Colonic mucosa (tissue), 4 donors: ENCODE measurements around the gene RAB12. TPM values are rescaled to one million over a fixed set of nuclear protein-coding genes. Genes with fewer than 3 reads are reported as not detected.

Experiments used
- DNase-seq: peaks from one replicate; pipeline ENCODE4 v3.0.0-alpha.2; 2020
- H3K27ac ChIP-seq: fragments of 200-600 bp; one replicate; pipeline ENCODE4 v1.8.0; 2021
- H3K27me3 ChIP-seq: fragments of 200-600 bp; one replicate; pipeline ENCODE4 v1.8.0; 2021
- H3K36me3 ChIP-seq: fragments of 200-600 bp; one replicate; pipeline ENCODE4 v1.8.0; 2021
- H3K4me1 ChIP-seq: fragments of 200-600 bp; one replicate; pipeline ENCODE4 v1.8.0; 2021; ENCODE audit warnings: mild to moderate bottlenecking
- H3K4me3 ChIP-seq: fragments of 200-600 bp; one replicate; pipeline ENCODE4 v1.8.0; 2021
- H3K9ac ChIP-seq, 2 donors: one replicate each; pipeline ENCODE4 v1.7.0; 2013; ENCODE audit warnings: control low read depth in 2 of 2, low read depth in 2 of 2, low read length in 2 of 2
- H3K9me3 ChIP-seq: fragments of 200-600 bp; one replicate; pipeline ENCODE4 v1.8.0; 2021
- intact Hi-C: fragments of 100-400 bp; cut with DNase I; formaldehyde crosslinking; loops from one replicate; pipeline ENCODE4 v1.14.1; 2022
- total RNA-seq, 2 donors: library from RNA; stranded (reverse); fragmentation: NEBNext Ultra II Directional in 1 of 2; extraction: Animal tissue kit (Norgen Biotek cat#: 25700) in 1 of 2; gene quantifications; one replicate each; pipeline ENCODE4 v1.2.1, GENCODE V29; 2021
- TF ChIP-seq, protein P1 (sequence below): fragments of 200-600 bp; IDR thresholded peaks from one replicate; pipeline ENCODE4 v1.8.0; 2022; ENCODE audit warnings: antibody characterized with exemption, mild to moderate bottlenecking
- donor health status: healthy.
- donor health status: DM: no; HTN: no; CAD: no.
- donor health status: DM: no; HTN: no; CAD: no.

The RAB12 gene, protein sequence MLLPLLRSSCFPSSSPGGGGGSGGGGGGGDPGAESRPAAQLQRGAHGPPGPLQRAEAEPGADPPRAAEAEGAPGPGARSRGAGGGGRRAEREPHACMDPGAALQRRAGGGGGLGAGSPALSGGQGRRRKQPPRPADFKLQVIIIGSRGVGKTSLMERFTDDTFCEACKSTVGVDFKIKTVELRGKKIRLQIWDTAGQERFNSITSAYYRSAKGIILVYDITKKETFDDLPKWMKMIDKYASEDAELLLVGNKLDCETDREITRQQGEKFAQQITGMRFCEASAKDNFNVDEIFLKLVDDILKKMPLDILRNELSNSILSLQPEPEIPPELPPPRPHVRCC
- 10 to 100 TPM; 11.2 to 19.6 TPM for total RNA-seq

GRCh38 chr18:8608795-8609658, at the start of gene RAB12:
Gene RAB12, plus strand, starts transcription at chr18:8609437. Its CDS starts 3 bp downstream, at chr18:8609440.
- H3K4me3 ChIP-seq: peak within 1 kb of the TSS; percentile 94
- peak within 1 kb of the TSS; percentile 51 for H3K27ac ChIP-seq
- peak; percentile 84 for DNase-seq
- intact Hi-C loops: no loop called here
- H3K4me1 ChIP-seq: peaks cover 9% of the 10 kb centered on the region
- H3K27me3 ChIP-seq: no peaks in the 10 kb centered on the region
- peak within 1 kb of the TSS; percentile 82 for H3K9ac ChIP-seq
- no peaks in the 10 kb centered on the region for H3K36me3 ChIP-seq
- no peaks in the 10 kb centered on the region for H3K9me3 ChIP-seq
- TF ChIP-seq, protein P1, sequence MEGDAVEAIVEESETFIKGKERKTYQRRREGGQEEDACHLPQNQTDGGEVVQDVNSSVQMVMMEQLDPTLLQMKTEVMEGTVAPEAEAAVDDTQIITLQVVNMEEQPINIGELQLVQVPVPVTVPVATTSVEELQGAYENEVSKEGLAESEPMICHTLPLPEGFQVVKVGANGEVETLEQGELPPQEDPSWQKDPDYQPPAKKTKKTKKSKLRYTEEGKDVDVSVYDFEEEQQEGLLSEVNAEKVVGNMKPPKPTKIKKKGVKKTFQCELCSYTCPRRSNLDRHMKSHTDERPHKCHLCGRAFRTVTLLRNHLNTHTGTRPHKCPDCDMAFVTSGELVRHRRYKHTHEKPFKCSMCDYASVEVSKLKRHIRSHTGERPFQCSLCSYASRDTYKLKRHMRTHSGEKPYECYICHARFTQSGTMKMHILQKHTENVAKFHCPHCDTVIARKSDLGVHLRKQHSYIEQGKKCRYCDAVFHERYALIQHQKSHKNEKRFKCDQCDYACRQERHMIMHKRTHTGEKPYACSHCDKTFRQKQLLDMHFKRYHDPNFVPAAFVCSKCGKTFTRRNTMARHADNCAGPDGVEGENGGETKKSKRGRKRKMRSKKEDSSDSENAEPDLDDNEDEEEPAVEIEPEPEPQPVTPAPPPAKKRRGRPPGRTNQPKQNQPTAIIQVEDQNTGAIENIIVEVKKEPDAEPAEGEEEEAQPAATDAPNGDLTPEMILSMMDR: peak; percentile 42

DNA sequence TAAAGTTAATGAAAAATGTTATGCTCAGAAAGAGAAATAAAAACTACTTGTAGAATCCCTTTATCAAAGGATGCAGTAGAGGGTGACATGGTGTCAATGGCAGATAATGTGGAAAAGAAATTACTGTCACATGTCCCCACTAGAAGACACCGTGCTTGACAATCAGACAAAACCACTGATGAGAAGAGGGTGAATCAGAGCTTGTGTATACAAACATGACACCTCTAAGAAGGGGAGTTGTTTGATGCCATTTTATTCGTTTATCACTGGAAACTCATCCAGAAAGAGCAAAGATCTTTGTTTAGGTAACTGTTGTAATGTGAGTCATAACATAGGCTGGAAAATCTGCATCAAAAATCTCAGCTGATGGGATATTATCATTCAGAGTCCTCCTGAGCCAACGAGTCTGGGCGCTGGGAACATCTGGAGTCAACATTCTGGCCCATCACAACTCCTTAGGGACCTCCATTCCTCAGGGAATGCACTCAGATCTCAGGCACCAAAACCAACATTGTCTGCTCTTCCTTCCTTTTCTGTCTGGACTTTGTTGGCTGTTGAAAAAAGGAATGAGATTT, 49.5 kb upstream of the RAB12 start:
- intact Hi-C loops: no loop called here
- DNase-seq: no peak
- no peak overlapping the region for H3K9ac ChIP-seq
- no peaks in the 10 kb centered on the region for H3K9me3 ChIP-seq
- H3K27ac ChIP-seq: no peak overlapping the region
- TF ChIP-seq, protein P1: no peak
- H3K27me3 ChIP-seq: no peaks in the 10 kb centered on the region
- H3K36me3 ChIP-seq: no peaks in the 10 kb centered on the region
- H3K4me3 ChIP-seq: no peak overlapping the region
- H3K4me1 ChIP-seq: no peaks in the 10 kb centered on the region

DNA sequence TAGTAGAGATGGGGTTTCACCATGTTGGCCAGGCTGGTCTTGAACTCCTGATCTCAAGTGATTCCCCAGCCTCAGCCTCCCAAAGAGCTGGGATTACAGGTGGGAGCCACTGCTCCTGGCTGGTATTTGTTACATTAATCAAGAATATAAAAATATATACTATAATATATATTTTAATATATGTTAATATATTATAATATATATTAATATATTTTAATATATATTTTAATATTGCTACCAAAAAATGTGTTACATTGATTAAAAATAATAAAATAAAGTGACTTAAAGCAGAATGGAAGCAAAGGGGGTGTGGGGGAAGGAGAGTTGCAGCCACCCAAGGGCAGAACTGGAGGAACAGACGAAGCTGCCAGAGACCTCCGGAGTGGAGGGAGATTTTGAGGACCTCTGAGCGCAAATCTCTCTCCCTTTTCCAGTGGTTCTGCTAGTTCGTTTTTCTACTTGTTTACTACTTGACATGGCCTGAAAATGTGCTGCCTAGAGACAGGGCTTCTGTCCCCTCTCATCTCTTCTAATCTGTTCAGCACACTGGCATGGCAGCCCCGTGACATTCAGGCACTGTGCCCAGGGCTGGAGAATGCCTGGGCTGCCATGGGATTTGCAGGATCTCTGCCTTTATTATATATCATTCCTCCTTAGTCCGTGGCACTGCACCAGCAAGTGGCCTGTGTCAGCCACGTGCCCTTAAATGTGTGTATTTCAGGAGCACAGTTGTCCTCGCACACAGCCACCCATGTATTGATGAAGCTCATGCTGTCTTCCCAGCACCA, 47.9 kb upstream of the RAB12 start:
- intact Hi-C loops: no loop called here
- TF ChIP-seq, protein P1: no peak
- no peaks in the 10 kb centered on the region for H3K9me3 ChIP-seq
- H3K36me3 ChIP-seq: no peaks in the 10 kb centered on the region
- H3K9ac ChIP-seq: no peak overlapping the region
- H3K27me3 ChIP-seq: no peaks in the 10 kb centered on the region
- no peak for DNase-seq
- no peak overlapping the region for H3K27ac ChIP-seq
- H3K4me3 ChIP-seq: no peak overlapping the region
- H3K4me1 ChIP-seq: no peaks in the 10 kb centered on the region

- no peaks in the 10 kb centered on the region for H3K36me3 ChIP-seq
- no peak overlapping the region for H3K27ac ChIP-seq
- DNase-seq: no peak
- no peaks in the 10 kb centered on the region for H3K4me1 ChIP-seq
- H3K27me3 ChIP-seq: no peaks in the 10 kb centered on the region
- H3K9me3 ChIP-seq: no peaks in the 10 kb centered on the region
- H3K4me3 ChIP-seq: no peak overlapping the region
- TF ChIP-seq, protein P1: no peak
- H3K9ac ChIP-seq: no peak overlapping the region
- intact Hi-C loops: no loop called here
Observed at GRCh38 chr18:8562070-8562469, 47.2 kb upstream of the RAB12 start.

DNA sequence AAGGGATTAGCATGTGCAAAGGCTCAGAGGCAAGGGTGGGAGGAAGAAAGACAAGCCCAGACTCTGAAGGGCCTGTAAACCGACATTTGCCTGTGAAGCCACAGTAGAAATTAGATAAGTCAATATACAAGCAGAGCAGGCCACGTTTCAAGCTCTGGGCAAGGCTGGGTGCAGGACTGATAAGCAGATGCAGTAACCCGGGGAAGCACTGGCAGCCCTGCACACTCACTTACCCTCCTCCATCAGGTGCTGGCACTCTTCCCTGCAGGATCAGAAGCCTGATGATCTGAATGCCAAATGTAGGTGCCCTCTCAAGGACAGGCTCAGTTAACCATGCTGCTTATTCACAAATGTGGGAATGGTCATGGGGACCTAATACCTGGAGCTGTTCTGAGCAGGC, 46.3 kb upstream of the RAB12 start:
- Histone ChIP-seq H3K27me3 (no peaks in the 10 kb centered on the region), H3K27ac (no peak overlapping the region), H3K4me1 (no peaks in the 10 kb centered on the region), H3K9ac (no peak overlapping the region), H3K4me3 (no peak overlapping the region), H3K36me3 (no peaks in the 10 kb centered on the region), H3K9me3 (no peaks in the 10 kb centered on the region)
- DNase-seq: no peak
- intact Hi-C loops: no loop called here
- TF ChIP-seq, protein P1: no peak
